ENCODE data around the gene RBMS3. TPM values are rescaled to one million over a fixed set of nuclear protein-coding genes. Genes with fewer than 3 reads are reported as not detected.

The RBMS3 gene
- total and polyA plus RNA-seq, 5 donors = 8.9 to 66.7 (median 56.5) TPM

- no peak overlapping the region for H3K4me3 ChIP-seq (ENCODE audit: low read length)
- H3K9me3 ChIP-seq (ENCODE audit: control insufficient read depth, low read length) = no peaks in the 10 kb centered on the region
- H3K4me1 ChIP-seq (ENCODE audit: control insufficient read depth, insufficient read depth, low read length) = no peaks in the 10 kb centered on the region
- WGBS = 98% methylated on average over 41 of the region's 41 CpGs
- H3K27ac ChIP-seq (ENCODE audit: low read length) = no peak overlapping the region
- peak in 2 of 3 donors; percentile 45 to 57 for DNase-seq
- no peaks in the 10 kb centered on the region for H3K27me3 ChIP-seq (ENCODE audit: control insufficient read depth, insufficient read depth)
- intact Hi-C loops (cut with DNase I) = no loop called here
- ATAC-seq = peak in 1 of 2 donors; percentile 62
Observed at GRCh38 chr3:29701326-29701983, 420.6 kb downstream of the RBMS3 start.

GRCh38 chr3:29705906-29706844, 425.3 kb downstream of the RBMS3 start:
- WGBS = 67% methylated on average over 3 of the region's 3 CpGs
- Histone ChIP-seq H3K9me3 (ENCODE audit: control insufficient read depth, low read length) (no peaks in the 10 kb centered on the region), H3K4me3 (ENCODE audit: low read length) (no peak overlapping the region), H3K27me3 (ENCODE audit: control insufficient read depth, insufficient read depth) (no peaks in the 10 kb centered on the region), H3K27ac (ENCODE audit: low read length) (no peak overlapping the region), H3K4me1 (ENCODE audit: control insufficient read depth, insufficient read depth, low read length) (peaks cover 6% of the 10 kb centered on the region)
- no peak for DNase-seq
- intact Hi-C loops (cut with DNase I) = no loop called here
- no peak for ATAC-seq

- Histone ChIP-seq H3K4me1 (ENCODE audit: control insufficient read depth, insufficient read depth, low read length) (peaks cover 10% of the 10 kb centered on the region), H3K9me3 (ENCODE audit: control insufficient read depth, low read length) (no peaks in the 10 kb centered on the region), H3K27me3 (ENCODE audit: control insufficient read depth, insufficient read depth) (no peaks in the 10 kb centered on the region), H3K27ac (ENCODE audit: low read length) (peak overlapping the region; percentile 36), H3K4me3 (ENCODE audit: low read length) (no peak overlapping the region)
- WGBS = 82% methylated on average over 8 of the region's 8 CpGs
- DNase-seq (peak in 2 of 3 donors; percentile 28 to 55), ATAC-seq (peak; percentile 23 to 49)
- intact Hi-C loops (cut with DNase I) = no loop called here
Observed at GRCh38 chr3:29708884-29709283, 428.0 kb downstream of the RBMS3 start.

- no peak overlapping the region for H3K4me3 ChIP-seq (ENCODE audit: low read length)
- no peaks in the 10 kb centered on the region for H3K27me3 ChIP-seq (ENCODE audit: control insufficient read depth, insufficient read depth)
- H3K4me1 ChIP-seq (ENCODE audit: control insufficient read depth, insufficient read depth, low read length) = peaks cover 10% of the 10 kb centered on the region
- ATAC-seq = peak; percentile 80 to 90
- intact Hi-C loops (cut with DNase I) = no loop called here
- 37% methylated on average over 3 of the region's 3 CpGs for WGBS
- H3K9me3 ChIP-seq (ENCODE audit: control insufficient read depth, low read length) = no peaks in the 10 kb centered on the region
- DNase-seq = peak in 1 of 3 donors; percentile 14
- H3K27ac ChIP-seq (ENCODE audit: low read length) = no peak overlapping the region
Observed at GRCh38 chr3:29711255-29711771, 430.4 kb downstream of the RBMS3 start.

- DNase-seq (no peak), ATAC-seq (no peak)
- WGBS = 93% methylated on average over 2 of the region's 2 CpGs
- Histone ChIP-seq H3K27me3 (ENCODE audit: control insufficient read depth, insufficient read depth) (no peaks in the 10 kb centered on the region), H3K4me1 (ENCODE audit: control insufficient read depth, insufficient read depth, low read length) (peaks cover 3% of the 10 kb centered on the region), H3K4me3 (ENCODE audit: low read length) (no peak overlapping the region), H3K27ac (ENCODE audit: low read length) (no peak overlapping the region), H3K9me3 (ENCODE audit: control insufficient read depth, low read length) (no peaks in the 10 kb centered on the region)
- intact Hi-C loops (cut with DNase I) = no loop called here
Observed at GRCh38 chr3:29716213-29716612, 435.3 kb downstream of the RBMS3 start.

GRCh38 chr3:29718661-29719065, 437.8 kb downstream of the RBMS3 start:
- DNase-seq (no peak), ATAC-seq (peak; percentile 29 to 35)
- WGBS = 61% methylated on average over 3 of the region's 3 CpGs
- H3K4me3 ChIP-seq (ENCODE audit: low read length) = no peak overlapping the region
- H3K27me3 ChIP-seq (ENCODE audit: control insufficient read depth, insufficient read depth) = no peaks in the 10 kb centered on the region
- intact Hi-C loops (cut with DNase I) = no loop called here
- H3K9me3 ChIP-seq (ENCODE audit: control insufficient read depth, low read length) = no peaks in the 10 kb centered on the region
- H3K4me1 ChIP-seq (ENCODE audit: control insufficient read depth, insufficient read depth, low read length) = no peaks in the 10 kb centered on the region
- no peak overlapping the region for H3K27ac ChIP-seq (ENCODE audit: low read length)

- no peak for DNase-seq
- H3K27ac ChIP-seq (ENCODE audit: low read length) = no peak overlapping the region
- H3K4me3 ChIP-seq (ENCODE audit: low read length) = no peak overlapping the region
- no peaks in the 10 kb centered on the region for H3K9me3 ChIP-seq (ENCODE audit: control insufficient read depth, low read length)
- intact Hi-C loops (cut with DNase I) = no loop called here
- H3K4me1 ChIP-seq (ENCODE audit: control insufficient read depth, insufficient read depth, low read length) = no peaks in the 10 kb centered on the region
- H3K27me3 ChIP-seq (ENCODE audit: control insufficient read depth, insufficient read depth) = no peaks in the 10 kb centered on the region
- no peak for ATAC-seq
- 37% methylated on average over 3 of the region's 3 CpGs for WGBS
Observed at GRCh38 chr3:29720665-29721064, 439.8 kb downstream of the RBMS3 start.

GRCh38 chr3:29721789-29722188, 440.9 kb downstream of the RBMS3 start:
- intact Hi-C loops (cut with DNase I) = no loop called here
- 73% methylated on average over 2 of the region's 2 CpGs for WGBS
- no peaks in the 10 kb centered on the region for H3K9me3 ChIP-seq (ENCODE audit: control insufficient read depth, low read length)
- no peaks in the 10 kb centered on the region for H3K27me3 ChIP-seq (ENCODE audit: control insufficient read depth, insufficient read depth)
- no peak for DNase-seq
- no peaks in the 10 kb centered on the region for H3K4me1 ChIP-seq (ENCODE audit: control insufficient read depth, insufficient read depth, low read length)
- no peak overlapping the region for H3K27ac ChIP-seq (ENCODE audit: low read length)
- ATAC-seq = no peak
- no peak overlapping the region for H3K4me3 ChIP-seq (ENCODE audit: low read length)

GRCh38 chr3:29731050-29731449, 450.2 kb downstream of the RBMS3 start:
- Histone ChIP-seq H3K9me3 (ENCODE audit: control insufficient read depth, low read length) (no peaks in the 10 kb centered on the region), H3K27me3 (ENCODE audit: control insufficient read depth, insufficient read depth) (no peaks in the 10 kb centered on the region), H3K4me3 (ENCODE audit: low read length) (no peak overlapping the region), H3K27ac (ENCODE audit: low read length) (no peak overlapping the region), H3K4me1 (ENCODE audit: control insufficient read depth, insufficient read depth, low read length) (no peaks in the 10 kb centered on the region)
- ATAC-seq (peak in 1 of 2 donors; percentile 59), DNase-seq (no peak)
- WGBS = 46% methylated on average over 1 of the region's 1 CpG
- intact Hi-C loops (cut with DNase I) = no loop called here

- Histone ChIP-seq H3K4me3 (ENCODE audit: low read length) (no peak overlapping the region), H3K27ac (ENCODE audit: low read length) (no peak overlapping the region), H3K4me1 (ENCODE audit: control insufficient read depth, insufficient read depth, low read length) (no peaks in the 10 kb centered on the region), H3K27me3 (ENCODE audit: control insufficient read depth, insufficient read depth) (no peaks in the 10 kb centered on the region), H3K9me3 (ENCODE audit: control insufficient read depth, low read length) (no peaks in the 10 kb centered on the region)
- intact Hi-C loops (cut with DNase I) = no loop called here
- DNase-seq (no peak), ATAC-seq (no peak)
- 93% methylated on average over 1 of the region's 1 CpG for WGBS
Observed at GRCh38 chr3:29741231-29741630, 460.4 kb downstream of the RBMS3 start.

GRCh38 chr3:29745232-29745870, 464.5 kb downstream of the RBMS3 start:
- 94% methylated on average over 4 of the region's 4 CpGs for WGBS
- intact Hi-C loops (cut with DNase I) = no loop called here
- H3K4me3 ChIP-seq (ENCODE audit: low read length) = no peak overlapping the region
- ATAC-seq (no peak), DNase-seq (no peak)
- H3K27ac ChIP-seq (ENCODE audit: low read length) = no peak overlapping the region
- H3K27me3 ChIP-seq (ENCODE audit: control insufficient read depth, insufficient read depth) = no peaks in the 10 kb centered on the region
- no peaks in the 10 kb centered on the region for H3K9me3 ChIP-seq (ENCODE audit: control insufficient read depth, low read length)
- H3K4me1 ChIP-seq (ENCODE audit: control insufficient read depth, insufficient read depth, low read length) = no peaks in the 10 kb centered on the region

All from right cardiac atrium (tissue), 5 donors.